CD8-positive, alpha-beta memory T cell (primary cell): ENCODE results near the gene ADGRE2. TPM values are rescaled to one million over a fixed set of nuclear protein-coding genes. Genes with fewer than 3 reads are reported as not detected.

Experiments
- CTCF ChIA-PET: fragments of 350-600 bp; sonication (Branson Sonifier 250); formaldehyde crosslinking; loops from one replicate; lab custom pipeline; 2021; ENCODE audit warnings: antibody characterized with exemption; lab: Charles Lee
- POLR2A ChIA-PET: fragments of 350-600 bp; sonication (Branson Sonifier 250); formaldehyde crosslinking; loops from one replicate; lab custom pipeline; 2021; ENCODE audit warnings: antibody characterized with exemption; lab: Charles Lee
- DNase-seq, 5 donors: peaks; one replicate each; pipeline versions ENCODE4 v3.0.0 to v3.0.0-alpha.2; 2020 to 2022; ENCODE audit warnings: mixed read lengths in 1 of 5
- H3K27ac ChIP-seq: one replicate; pipeline ENCODE4 v1.7.0; 2013; ENCODE audit warnings: low read depth, mild to moderate bottlenecking, low read length, moderate library complexity
- H3K27me3 ChIP-seq: 2 replicates; pipeline ENCODE4 v1.7.0; 2013; ENCODE audit warnings: low read length, mild to moderate bottlenecking; ENCODE audit not compliant: insufficient read depth, poor library complexity, severe bottlenecking
- H3K36me3 ChIP-seq: 2 replicates; pipeline ENCODE4 v1.7.0; 2013; ENCODE audit warnings: mild to moderate bottlenecking, low read length, moderate library complexity; ENCODE audit not compliant: insufficient read depth
- H3K4me1 ChIP-seq: 2 replicates; pipeline ENCODE4 v1.7.0; 2013; ENCODE audit warnings: mild to moderate bottlenecking, low read length, moderate library complexity; ENCODE audit not compliant: insufficient read depth
- H3K4me3 ChIP-seq: 2 replicates; pipeline ENCODE4 v1.7.0; 2013; ENCODE audit warnings: mild to moderate bottlenecking, low read length
- H3K9me3 ChIP-seq: 2 replicates; pipeline ENCODE4 v1.7.0; 2013; ENCODE audit warnings: mild to moderate bottlenecking, low read length
- H3K27ac Mint-ChIP-seq, 8 donors: one replicate each; pipeline ENCODE4 v1.8.0; 2020 to 2021; ENCODE audit warnings: mixed read lengths in 8 of 8, mild to moderate bottlenecking in 6 of 8, inconsistent platforms in 3 of 8, moderate library complexity in 3 of 8
- H3K27me3 Mint-ChIP-seq, 2 donors: one replicate each; pipeline ENCODE4 v1.8.0; 2020 to 2021; ENCODE audit warnings: mixed read lengths in 2 of 2, mild to moderate bottlenecking in 1 of 2, moderate library complexity in 1 of 2
- H3K36me3 Mint-ChIP-seq, 3 donors: one replicate each; pipeline ENCODE4 v1.8.0; 2020 to 2021; ENCODE audit warnings: mixed read lengths in 3 of 3, inconsistent platforms in 1 of 3, mild to moderate bottlenecking in 1 of 3
- H3K4me1 Mint-ChIP-seq, 3 donors: one replicate each; pipeline ENCODE4 v1.8.0; 2020 to 2021; ENCODE audit warnings: mixed read lengths in 3 of 3, inconsistent platforms in 1 of 3, mild to moderate bottlenecking in 1 of 3
- H3K4me3 Mint-ChIP-seq, 7 donors: one replicate each; pipeline ENCODE4 v1.8.0; 2020 to 2021; ENCODE audit warnings: mixed read lengths in 7 of 7, mild to moderate bottlenecking in 6 of 7, moderate library complexity in 4 of 7, inconsistent platforms in 2 of 7
- H3K9me3 Mint-ChIP-seq, 5 donors: one replicate each; pipeline ENCODE4 v1.8.0; 2020 to 2022; ENCODE audit warnings: mixed read lengths in 5 of 5, mild to moderate bottlenecking in 3 of 5, moderate library complexity in 2 of 5, inconsistent platforms in 1 of 5
- polyA plus RNA-seq: library from polyadenylated mRNA; unstranded; fragments of 300-500 nt; fragmentation: Illumina TruSeq; gene quantifications from one replicate; pipeline ENCODE4 v1.2.3, GENCODE V29; 2021
- total RNA-seq, 2 experiments: library from RNA; stranded (reverse); gene quantifications; one replicate each; pipeline ENCODE4 v1.2.3, GENCODE V29; 2021

ADGRE2 gene
- total and polyA plus RNA-seq, 3 experiments from 2014 or later, result 0.09 to 0.55 (median 0.44) TPM

GRCh38 chr19:14694641-14695266, 83.6 kb downstream of the ADGRE2 start:
- no peak overlapping the region for H3K4me3 ChIP-seq
- no peaks in the 10 kb centered on the region for H3K27me3 ChIP-seq
- H3K4me1 Mint-ChIP-seq, result peaks cover 11 to 20% (median 19%) of the 10 kb centered on the region in 3 donors
- peak overlapping the region in 2 of 8 donors; percentile 36 to 57 for H3K27ac Mint-ChIP-seq
- H3K36me3 ChIP-seq, result peaks cover 18% of the 10 kb centered on the region
- H3K36me3 Mint-ChIP-seq, result peaks cover 14 to 57% (median 19%) of the 10 kb centered on the region in 3 donors
- H3K9me3 ChIP-seq, result no peaks in the 10 kb centered on the region
- ChIA-PET POLR2A (interaction anchor here (0.5 kb wide), 1 partner anchor 310 kb away, joined by 4 read pairs; no protein-coding TSS in a partner anchor), CTCF (no interaction called here)
- H3K9me3 Mint-ChIP-seq, result no peaks in the 10 kb centered on the region
- peak overlapping the region in 1 of 7 donors; percentile 52 for H3K4me3 Mint-ChIP-seq
- no peak overlapping the region for H3K27ac ChIP-seq
- peaks cover 0 to under 1% of the 10 kb centered on the region in 2 donors for H3K27me3 Mint-ChIP-seq
- DNase-seq, result no peak
- peaks cover 6% of the 10 kb centered on the region for H3K4me1 ChIP-seq

DNA sequence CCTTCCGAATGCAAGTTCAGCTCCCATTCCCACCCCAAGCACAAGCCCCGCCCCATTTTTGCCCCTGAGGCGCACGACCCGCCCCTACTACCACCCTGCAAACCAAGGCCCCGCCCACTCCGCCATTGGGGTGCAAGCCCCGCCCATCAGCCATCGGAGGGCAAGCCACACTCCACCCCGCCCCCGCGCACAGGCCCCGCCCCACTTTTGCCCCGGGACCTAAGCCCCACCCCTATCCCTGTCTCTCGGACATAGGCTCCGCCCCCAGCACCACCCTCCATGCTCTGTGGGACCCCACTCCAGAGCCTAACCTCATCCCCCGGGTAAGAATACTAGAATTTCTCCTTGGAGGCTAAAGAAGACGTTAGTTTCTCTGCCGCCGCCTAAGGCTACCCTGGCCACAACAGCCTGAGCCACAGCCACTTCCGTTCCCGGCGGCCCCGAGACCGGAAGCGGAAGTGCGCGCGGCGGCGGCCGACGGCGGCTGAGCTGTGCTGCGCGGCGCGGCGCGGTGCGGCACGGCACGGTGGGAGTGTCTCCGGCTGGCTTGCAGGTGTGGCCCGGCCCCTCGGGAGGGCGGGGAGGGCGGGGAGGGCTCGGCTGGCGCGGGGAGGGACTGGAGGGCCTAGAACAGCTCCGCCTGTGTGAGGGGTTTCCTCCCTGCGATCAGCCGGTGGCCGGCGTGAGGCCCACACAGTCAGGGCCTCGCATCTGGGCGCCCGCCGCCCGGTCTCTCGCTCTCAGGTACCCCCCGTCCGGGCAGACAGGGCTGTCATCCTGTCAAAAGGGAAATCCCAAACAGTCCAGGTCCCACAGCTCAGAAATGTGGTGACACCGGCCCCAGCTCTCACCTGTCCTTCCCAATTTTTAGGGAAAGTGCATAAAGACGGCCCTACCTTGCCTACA, 88.5 kb downstream of the ADGRE2 start, which contains the start of gene ZNF333:
TSS of gene ZNF333 (plus strand) at position 451 of the 906 bp plus-strand sequence. CDS start 3,444 bp downstream, outside the sequence.
- POLR2A ChIA-PET, result interaction anchor here (1.0 to 1.1 kb wide), 2 partner anchors 11 to 272 kb away, joined by 3 to 4 read pairs; no protein-coding TSS in a partner anchor
- CTCF ChIA-PET, result interaction anchor here (1.6 to 7.2 kb wide), 2 partner anchors 17 to 117 kb away, joined by 3 to 76 read pairs; partner anchors contain the start of gene NDUFB7
- H3K27ac ChIP-seq, result peak within 1 kb of the TSS; percentile 96
- Mint-ChIP-seq H3K27me3 (peaks cover 0 to 2% of the 10 kb centered on the region in 2 donors), H3K36me3 (peaks cover 0 to 22% (median 0%) of the 10 kb centered on the region in 3 donors), H3K4me1 (peaks cover 20 to 29% (median 28%) of the 10 kb centered on the region in 3 donors), H3K27ac (peak within 1 kb of the TSS; percentile 92 to 100 (median 98)), H3K4me3 (peak within 1 kb of the TSS; percentile 89 to 99 (median 94)), H3K9me3 (no peaks in the 10 kb centered on the region)
- H3K27me3 ChIP-seq, result no peaks in the 10 kb centered on the region
- peak; percentile 96 to 99 (median 97) for DNase-seq
- no peaks in the 10 kb centered on the region for H3K9me3 ChIP-seq
- H3K4me1 ChIP-seq, result peaks cover 12% of the 10 kb centered on the region
- H3K36me3 ChIP-seq, result no peaks in the 10 kb centered on the region
- peak within 1 kb of the TSS; percentile 92 for H3K4me3 ChIP-seq

DNA sequence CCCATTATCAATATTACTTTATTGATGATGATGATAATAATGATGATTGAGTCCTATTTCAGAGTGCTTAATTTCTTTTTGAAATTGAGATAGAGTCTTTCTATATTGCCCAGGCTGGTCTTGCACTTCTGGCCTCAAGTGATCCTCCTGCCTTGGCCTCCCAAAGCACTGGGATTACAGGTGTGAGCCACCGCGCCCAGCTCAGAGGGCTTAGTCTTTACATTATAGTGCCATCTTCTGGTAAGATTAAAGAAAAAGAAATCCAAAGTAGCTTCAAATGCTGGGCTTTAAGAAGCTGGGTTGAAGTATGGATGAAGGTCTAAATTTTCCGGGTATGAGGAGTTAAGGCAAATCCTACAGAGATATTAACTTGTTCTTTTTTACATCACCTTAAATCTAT, 91.9 kb downstream of the ADGRE2 start:
- H3K4me3 Mint-ChIP-seq, result peak overlapping the region in 1 of 7 donors; percentile 82
- H3K27me3 ChIP-seq, result no peaks in the 10 kb centered on the region
- peaks cover 21 to 28% (median 22%) of the 10 kb centered on the region in 3 donors for H3K4me1 Mint-ChIP-seq
- H3K27ac Mint-ChIP-seq, result peak overlapping the region in 5 of 8 donors; percentile 25 to 87 (median 55)
- ChIA-PET POLR2A (interaction anchor here (0.5 kb wide), 1 partner anchor 71 kb away, joined by 3 read pairs; no protein-coding TSS in a partner anchor), CTCF (interaction anchor here (1.5 to 7.2 kb wide), 3 partner anchors 10 to 113 kb away, joined by 3 to 76 read pairs (median 5); partner anchors contain the start of gene NDUFB7)
- peak in 2 of 5 donors; percentile 20 to 55 for DNase-seq
- peaks cover 6 to 13% of the 10 kb centered on the region in 2 donors for H3K27me3 Mint-ChIP-seq
- H3K36me3 Mint-ChIP-seq, result peaks cover 0 to 2% (median 0%) of the 10 kb centered on the region in 3 donors
- H3K9me3 ChIP-seq, result no peaks in the 10 kb centered on the region
- no peak overlapping the region for H3K4me3 ChIP-seq
- no peaks in the 10 kb centered on the region for H3K9me3 Mint-ChIP-seq
- H3K27ac ChIP-seq, result no peak overlapping the region
- no peaks in the 10 kb centered on the region for H3K36me3 ChIP-seq
- peaks cover 12% of the 10 kb centered on the region for H3K4me1 ChIP-seq

DNA sequence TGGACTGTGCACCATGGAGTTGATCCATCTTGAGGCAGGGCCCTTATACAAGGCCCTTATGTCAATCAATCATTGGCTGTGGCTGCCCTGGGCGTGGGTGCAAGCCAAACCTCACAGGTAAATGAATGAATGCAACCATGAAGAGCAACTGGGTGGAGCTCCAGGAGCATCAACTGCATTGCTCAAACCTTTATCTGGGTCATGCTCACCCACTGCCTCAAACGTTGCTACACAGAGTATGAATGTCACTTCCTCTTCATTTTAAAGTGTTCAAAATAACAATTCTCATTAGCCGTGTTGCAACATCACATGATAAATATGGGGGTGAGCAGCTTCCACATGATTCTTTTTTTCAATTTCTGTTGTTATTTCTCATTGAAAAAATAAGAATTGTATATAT, 94.9 kb downstream of the ADGRE2 start:
- H3K27me3 Mint-ChIP-seq, result peaks cover 7 to 17% of the 10 kb centered on the region in 2 donors
- H3K27me3 ChIP-seq, result no peaks in the 10 kb centered on the region
- DNase-seq, result peak in 1 of 5 donors; percentile 46
- no peaks in the 10 kb centered on the region for H3K36me3 ChIP-seq
- H3K4me1 ChIP-seq, result no peaks in the 10 kb centered on the region
- peaks cover 0 to 8% (median 5%) of the 10 kb centered on the region in 3 donors for H3K4me1 Mint-ChIP-seq
- no peak overlapping the region for H3K4me3 ChIP-seq
- H3K27ac Mint-ChIP-seq, result peak overlapping the region in 7 of 8 donors; percentile 16 to 92 (median 65)
- H3K36me3 Mint-ChIP-seq, result no peaks in the 10 kb centered on the region
- peak overlapping the region in 2 of 7 donors; percentile 4 to 42 for H3K4me3 Mint-ChIP-seq
- CTCF ChIA-PET, result interaction anchor here (0.6 to 7.2 kb wide), 2 partner anchors 110 to 173 kb away, joined by 4 to 76 read pairs; partner anchors contain the start of gene NDUFB7
- POLR2A ChIA-PET, result no interaction called here
- no peaks in the 10 kb centered on the region for H3K9me3 Mint-ChIP-seq
- H3K27ac ChIP-seq, result no peak overlapping the region
- H3K9me3 ChIP-seq, result no peaks in the 10 kb centered on the region

Other genes with a start within 250 kb of the ADGRE2 start
- 100 to 1,000 TPM; 114 to 123 TPM for gene TECR, start 249.0 kb downstream of the ADGRE2 start, total RNA-seq
- 268 TPM for gene TECR, start 249.0 kb downstream of the ADGRE2 start, polyA plus RNA-seq
- 100 to 1,000 TPM; 123 to 126 TPM for gene NDUFB7, start 206.5 kb downstream of the ADGRE2 start, total RNA-seq
- gene NDUFB7, start 206.5 kb downstream of the ADGRE2 start, polyA plus RNA-seq, result 235 TPM
- gene CLEC17A, start 195.5 kb downstream of the ADGRE2 start, total RNA-seq, result 1 to 10 TPM in 1 of 2 experiments, under 1 TPM in 1; 0.72 to 1.5 TPM
- gene CLEC17A, start 195.5 kb downstream of the ADGRE2 start, polyA plus RNA-seq, result not detected
- not detected for gene ADGRE3, start 103.7 kb downstream of the ADGRE2 start, total RNA-seq
- gene ADGRE3, start 103.7 kb downstream of the ADGRE2 start, polyA plus RNA-seq, result 0.17 TPM
- gene ZNF333, start 88.5 kb downstream of the ADGRE2 start, total RNA-seq, result 1 to 10 TPM; 9.3 to 10.0 TPM
- 10.5 TPM for gene ZNF333, start 88.5 kb downstream of the ADGRE2 start, polyA plus RNA-seq
- not detected for gene OR7A5, start 56.6 kb upstream of the ADGRE2 start, total RNA-seq
- gene OR7A5, start 56.6 kb upstream of the ADGRE2 start, polyA plus RNA-seq, result not detected
- not detected for gene OR7C1, start 56.6 kb upstream of the ADGRE2 start, total RNA-seq
- gene OR7C1, start 56.6 kb upstream of the ADGRE2 start, polyA plus RNA-seq, result not detected
- gene OR7A10, start 70.4 kb upstream of the ADGRE2 start, total RNA-seq, result not detected
- not detected for gene OR7A10, start 70.4 kb upstream of the ADGRE2 start, polyA plus RNA-seq
- not detected for gene OR7A17, start 107.6 kb upstream of the ADGRE2 start, total RNA-seq
- not detected for gene OR7A17, start 107.6 kb upstream of the ADGRE2 start, polyA plus RNA-seq
- not detected for gene OR7C2, start 162.9 kb upstream of the ADGRE2 start, total RNA-seq
- gene OR7C2, start 162.9 kb upstream of the ADGRE2 start, polyA plus RNA-seq, result not detected
- gene SLC1A6, start 201.3 kb upstream of the ADGRE2 start, total RNA-seq, result not detected
- gene SLC1A6, start 201.3 kb upstream of the ADGRE2 start, polyA plus RNA-seq, result not detected